K562 (cell line): ENCODE results near the gene THSD8. TPM values are rescaled to one million over a fixed set of nuclear protein-coding genes. Genes with fewer than 3 reads are reported as not detected.

Experiments used
- ARID2 ChIP-seq: fragments of 450-650 bp; IDR thresholded peaks from 2 replicates; pipeline ENCODE4 v1.6.1; 2017; ENCODE audit warnings: antibody characterized with exemption, mild to moderate bottlenecking
- CBFA2T3 ChIP-seq: fragments of 450-650 bp; IDR thresholded peaks from 2 replicates; pipeline ENCODE4 v1.6.1; 2017
- CBX3 ChIP-seq, 2 experiments: IDR thresholded peaks; 1 replicate in 1 of 2; 2 replicates in 1 of 2; pipeline ENCODE4 v1.6.1; 2012; ENCODE audit warnings: inconsistent platforms in 2 of 2, low read length in 2 of 2, borderline replicate concordance in 1 of 2, control low read depth in 1 of 2
- CREB5 ChIP-seq: fragments of 250-450 bp; sonication (Bioruptor Pico); IDR thresholded peaks from 2 replicates; pipeline ENCODE4 v1.5.0; 2020; ENCODE audit warnings: mild to moderate bottlenecking
- GTF2A2 ChIP-seq: IDR thresholded peaks from 2 replicates; pipeline ENCODE4 v1.6.1; 2016; ENCODE audit warnings: mild to moderate bottlenecking, missing genetic modification characterization, missing compliant biosample characterization
- JUNB ChIP-seq: fragments of 450-650 bp; formaldehyde crosslinking; conservative IDR thresholded peaks from 2 replicates; pipeline ENCODE4 v1.4.0; 2020; ENCODE audit warnings: mild to moderate bottlenecking
- LCOR ChIP-seq: sonication (generic); formaldehyde crosslinking; IDR thresholded peaks from 2 replicates; pipeline ENCODE4 v1.8.0; 2022; ENCODE audit warnings: mild to moderate bottlenecking, missing genetic modification reagents
- MEIS2 ChIP-seq: fragments of 450-650 bp; IDR thresholded peaks from 2 replicates; pipeline ENCODE4 v1.6.1; 2014; ENCODE audit warnings: mild to moderate bottlenecking; ENCODE audit not compliant: partially characterized antibody
- PHB2 ChIP-seq: fragments of 450-650 bp; IDR thresholded peaks from 2 replicates; pipeline ENCODE4 v1.6.1; 2017; ENCODE audit warnings: low read depth
- PHTF2 ChIP-seq: fragments of 250-450 bp; sonication (Bioruptor Pico); IDR thresholded peaks from 2 replicates; pipeline ENCODE4 v1.5.0; 2021; ENCODE audit warnings: mild to moderate bottlenecking
- POU5F1 ChIP-seq: fragments of 150-350 bp; IDR thresholded peaks from 2 replicates; pipeline ENCODE4 v1.6.1; 2014; ENCODE audit warnings: borderline replicate concordance, low read length, low read depth, mild to moderate bottlenecking; ENCODE audit not compliant: partially characterized antibody
- RAD51 ChIP-seq: fragments of 450-650 bp; IDR thresholded peaks from 2 replicates; pipeline ENCODE4 v1.7.1; 2016; ENCODE audit warnings: low read depth, mild to moderate bottlenecking, borderline replicate concordance
- SRSF9 ChIP-seq: fragments of 200-400 bp; formaldehyde crosslinking; IDR thresholded peaks from 2 replicates; pipeline ENCODE4 v1.6.1; 2017; ENCODE audit warnings: low read depth, low read length, borderline replicate concordance
- TCF15 ChIP-seq: fragments of 250-450 bp; sonication (Bioruptor Pico); IDR thresholded peaks from 2 replicates; pipeline ENCODE4 v1.8.0; 2022; ENCODE audit warnings: moderate library complexity, mild to moderate bottlenecking, inconsistent platforms
- TEAD1 ChIP-seq, 2 experiments: fragments of 450-650 bp in 1 of 2; sonication (generic) in 1 of 2; formaldehyde crosslinking; IDR thresholded peaks; 2 replicates each; pipeline versions ENCODE4 v1.4.0 to v1.8.0; 2020 to 2022; ENCODE audit warnings: mild to moderate bottlenecking in 2 of 2, missing genetic modification reagents in 1 of 2
- TRIM28 ChIP-seq: fragments of 450-650 bp; IDR thresholded peaks from 2 replicates; pipeline ENCODE4 v1.6.1; 2017
- UBTF ChIP-seq, 2 experiments: IDR thresholded peaks; 2 replicates each; pipeline ENCODE4 v1.6.1; 2012; ENCODE audit warnings: improper control_type of control experiment in 2 of 2, low read depth in 2 of 2, low read length in 2 of 2, borderline replicate concordance in 1 of 2
- ZFX ChIP-seq: sonication (generic); formaldehyde crosslinking; IDR thresholded peaks from 2 replicates; pipeline ENCODE4 v1.8.0; 2022; ENCODE audit warnings: mild to moderate bottlenecking, missing genetic modification reagents, moderate library complexity
- ZNF133 ChIP-seq: fragments of 250-450 bp; sonication (Bioruptor Pico); IDR thresholded peaks from 2 replicates; pipeline ENCODE4 v1.4.0; 2020; ENCODE audit warnings: mild to moderate bottlenecking
- polyA plus RNA-seq, 8 experiments: library from polyadenylated mRNA; depleted of rRNA in 4 of 8; stranded (reverse) in 5 of 8; unstranded in 3 of 8; fragments of >200 nt; fragmentation: Nextera tagmentation in 2 of 8; fragmentation: Illumina TruSeq in 1 of 8; extraction: Ambion mirVana in 2 of 8; extraction: Trizol in 1 of 8; gene quantifications; 2 replicates each; pipeline versions ENCODE4 v1.2.1 to v1.2.3, GENCODE V29; 2011 to 2014; ENCODE audit warnings: inconsistent platforms in 1 of 8, missing spikeins in 1 of 8
- total RNA-seq, 7 experiments: library from RNA; depleted of rRNA in 6 of 7; stranded (reverse); fragments of >200 nt in 6 of 7; fragmentation: Illumina TruSeq in 2 of 7; extraction: Trizol in 2 of 7; gene quantifications; 2 replicates each; pipeline versions ENCODE4 v1.2.1 to v1.2.3, GENCODE V29; 2011 to 2021; ENCODE audit warnings: low replicate concordance in 1 of 7
- TF ChIP-seq, protein P1 (sequence below): sonication (generic); formaldehyde crosslinking; IDR thresholded peaks from 2 replicates; pipeline ENCODE4 v1.8.0; 2022; ENCODE audit warnings: mild to moderate bottlenecking, missing genetic modification reagents
- TF ChIP-seq, protein P2 (sequence below): fragments of 450-650 bp; formaldehyde crosslinking; IDR thresholded peaks from 2 replicates; pipeline ENCODE4 v1.4.0; 2020; ENCODE audit warnings: mild to moderate bottlenecking

The THSD8 gene
- total and polyA plus RNA-seq, 9 of the 15 experiments (the other 6 are each of a cell fraction or from before 2014, with no cell fraction given), result 8.4 to 42.4 (median 19.9) TPM; not detected in 2

DNA sequence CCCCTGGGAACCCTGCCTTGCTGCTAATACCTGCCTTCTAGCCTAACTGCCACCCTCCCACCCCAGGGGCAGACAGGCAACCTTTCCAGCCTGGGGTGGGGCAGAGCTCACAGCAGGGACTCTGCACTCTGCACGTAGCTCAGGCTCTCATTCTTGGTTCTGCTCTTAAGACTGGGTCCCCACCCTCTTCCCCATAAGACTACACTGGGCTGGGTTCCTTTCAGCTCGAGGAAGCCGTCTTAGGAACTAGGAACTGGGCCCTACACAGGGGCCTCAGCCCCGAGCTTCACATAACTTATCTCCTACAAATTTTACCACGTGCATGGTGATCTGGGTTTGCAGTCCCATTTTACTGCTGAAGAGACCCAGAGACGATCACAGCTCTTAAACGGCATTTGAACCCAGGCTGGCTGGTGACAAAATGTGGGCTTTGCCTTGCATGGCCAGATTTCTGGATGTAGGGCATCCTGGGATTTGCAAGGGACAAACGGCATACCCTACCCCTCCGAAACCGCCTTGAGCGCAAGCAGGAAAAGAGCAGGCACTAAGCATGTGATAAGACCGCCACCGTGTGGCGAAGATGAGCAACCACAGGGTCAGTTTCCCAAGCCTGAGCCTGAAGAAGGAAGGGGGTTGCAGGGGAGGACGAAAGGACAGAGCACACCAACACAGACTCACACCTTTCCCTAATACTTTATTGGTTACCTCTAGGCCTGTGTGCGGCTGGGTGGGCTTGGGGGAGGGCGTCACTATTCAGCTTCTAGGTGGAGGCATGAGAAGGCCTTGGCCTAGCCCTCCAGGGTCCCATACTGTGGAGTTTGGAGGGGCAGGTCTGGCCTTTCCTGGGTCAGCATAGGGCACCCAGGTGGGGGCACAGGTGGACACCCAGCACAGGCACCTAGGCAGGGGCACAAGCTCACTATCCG is 5.5 kb upstream of the THSD8 start (continued):
- TF ChIP-seq CREB5 (CRISPR knock-in tag) (no peak), MEIS2 (no peak), PHB2 (no peak), GTF2A2 (tag) (no peak), LCOR (0 out of 2 replicates have a peak, but pooled peaks have one; percentile 42), TEAD1 (CRISPR knock-in tag; IDR thresholded peaks at IDR 0.05) (peak; percentile 19 to 76; a peak in 1 of 4 replicates), ZNF133 (CRISPR knock-in tag) (no peak), ZFX (CRISPR knock-in tag) (peak; percentile 43; the same call in 1 of the 2 replicates), CBX3 (IDR thresholded peaks at IDR 0.05; ENCODE audit: borderline replicate concordance in 1 of 2, low read length in 2 of 2) (peak in 1 of 2 experiments; percentile 51; a peak in 1 of 3 replicates), PHTF2 (CRISPR knock-in tag) (no peak), TRIM28 (no peak), CBFA2T3 (no peak), TCF15 (CRISPR knock-in tag) (no peak), RAD51 (peak; percentile 11; the same call in 1 of the 2 replicates), POU5F1 (no peak), UBTF (IDR thresholded peaks at IDR 0.05; ENCODE audit: borderline replicate concordance in 1 of 2, low read depth in 2 of 2, low read length in 2 of 2) (0 out of 4 replicates have a peak, but pooled peaks of 1 of the 2 experiments have one; percentile 49), ARID2 (peak; percentile 92), JUNB (CRISPR knock-in tag) (no peak), SRSF9 (no peak)
- TF ChIP-seq, protein P1, sequence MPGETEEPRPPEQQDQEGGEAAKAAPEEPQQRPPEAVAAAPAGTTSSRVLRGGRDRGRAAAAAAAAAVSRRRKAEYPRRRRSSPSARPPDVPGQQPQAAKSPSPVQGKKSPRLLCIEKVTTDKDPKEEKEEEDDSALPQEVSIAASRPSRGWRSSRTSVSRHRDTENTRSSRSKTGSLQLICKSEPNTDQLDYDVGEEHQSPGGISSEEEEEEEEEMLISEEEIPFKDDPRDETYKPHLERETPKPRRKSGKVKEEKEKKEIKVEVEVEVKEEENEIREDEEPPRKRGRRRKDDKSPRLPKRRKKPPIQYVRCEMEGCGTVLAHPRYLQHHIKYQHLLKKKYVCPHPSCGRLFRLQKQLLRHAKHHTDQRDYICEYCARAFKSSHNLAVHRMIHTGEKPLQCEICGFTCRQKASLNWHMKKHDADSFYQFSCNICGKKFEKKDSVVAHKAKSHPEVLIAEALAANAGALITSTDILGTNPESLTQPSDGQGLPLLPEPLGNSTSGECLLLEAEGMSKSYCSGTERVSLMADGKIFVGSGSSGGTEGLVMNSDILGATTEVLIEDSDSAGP (CRISPR knock-in tag), result no peak
- TF ChIP-seq, protein P2, sequence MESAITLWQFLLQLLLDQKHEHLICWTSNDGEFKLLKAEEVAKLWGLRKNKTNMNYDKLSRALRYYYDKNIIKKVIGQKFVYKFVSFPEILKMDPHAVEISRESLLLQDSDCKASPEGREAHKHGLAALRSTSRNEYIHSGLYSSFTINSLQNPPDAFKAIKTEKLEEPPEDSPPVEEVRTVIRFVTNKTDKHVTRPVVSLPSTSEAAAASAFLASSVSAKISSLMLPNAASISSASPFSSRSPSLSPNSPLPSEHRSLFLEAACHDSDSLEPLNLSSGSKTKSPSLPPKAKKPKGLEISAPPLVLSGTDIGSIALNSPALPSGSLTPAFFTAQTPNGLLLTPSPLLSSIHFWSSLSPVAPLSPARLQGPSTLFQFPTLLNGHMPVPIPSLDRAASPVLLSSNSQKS (CRISPR knock-in tag), result no peak
